ENCODE results near the gene UBE2H. TPM values are rescaled to one million over a fixed set of nuclear protein-coding genes. Genes with fewer than 3 reads are reported as not detected.

Gene UBE2H
- polyA plus RNA-seq, 4 donors = 112 to 140 (median 128) TPM

Other genes with a start within 250 kb of the UBE2H start
- 10 to 100 TPM; 28.8 to 32.5 (median 29.9) TPM for gene ZC3HC1, start 98.4 kb upstream of the UBE2H start, polyA plus RNA-seq (ENCODE audit: insufficient read length in 4 of 4)
- 10 to 100 TPM; 45.9 to 55.7 (median 51.6) TPM for gene KLHDC10, start 117.6 kb upstream of the UBE2H start, polyA plus RNA-seq (ENCODE audit: insufficient read length in 4 of 4)

Data from right renal pelvis (tissue), 4 donors.